Right renal cortex interstitium (tissue), 3 donors: ENCODE measurements around the gene MAP3K19. TPM values are rescaled to one million over a fixed set of nuclear protein-coding genes. Genes with fewer than 3 reads are reported as not detected.
A peak's percentile ranks its signal among the peaks of the same experiment; 100 is the strongest.

Experiments
- DNase-seq, 3 donors: peaks; one replicate each; pipeline ENCODE4 v3.0.0-alpha.2; 2013; ENCODE audit warnings: low read depth in 3 of 3, low spot score in 2 of 3
- polyA plus RNA-seq, 3 donors: library from polyadenylated mRNA; unstranded; fragments of 120-200 nt; gene quantifications; one replicate each; pipeline ENCODE4 v1.2.1, GENCODE V29; 2013; ENCODE audit not compliant: insufficient read length in 3 of 3

MAP3K19 gene
- polyA plus RNA-seq, 3 donors, result 0.36 to 0.78 (median 0.58) TPM

DNA sequence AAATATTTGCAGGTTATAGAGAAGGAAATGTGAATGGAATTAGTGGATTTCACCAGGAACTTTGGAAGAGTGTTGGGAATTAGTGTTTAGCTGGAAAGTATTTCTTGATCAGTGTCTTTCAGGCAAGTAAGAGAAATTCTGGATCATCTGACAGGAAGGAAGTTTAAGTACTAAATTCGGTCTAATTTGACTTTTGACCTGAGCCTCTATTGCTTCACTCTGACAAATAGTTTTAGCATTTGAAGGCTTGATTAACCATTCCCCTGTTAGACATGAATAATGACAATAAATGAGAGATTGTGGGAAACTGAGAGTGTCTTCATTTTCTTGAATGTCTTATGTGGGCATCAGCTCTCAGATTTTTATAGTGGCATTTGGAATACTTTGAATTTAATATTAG, 112.6 kb downstream of the MAP3K19 start:
- DNase-seq, result no peak

DNA sequence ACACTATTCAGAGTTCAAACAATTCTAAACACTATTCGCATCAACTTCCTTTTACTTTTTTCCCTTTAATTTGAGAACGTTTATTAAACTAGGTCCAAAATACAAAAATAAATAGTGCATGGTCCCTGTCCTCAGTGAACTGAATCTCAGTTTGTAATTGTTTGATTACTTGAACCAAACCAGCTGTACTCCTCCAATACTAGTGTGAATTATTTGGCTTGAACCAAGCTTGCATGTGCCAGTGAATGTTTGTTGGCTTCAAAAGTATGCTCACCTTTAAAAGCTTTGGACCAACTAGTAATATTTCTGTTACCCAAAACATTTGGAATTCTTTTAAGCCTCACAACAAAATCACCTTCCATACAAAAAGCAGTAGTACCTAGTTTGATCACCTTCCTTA, 113.1 kb downstream of the MAP3K19 start:
- no peak for DNase-seq

DNA sequence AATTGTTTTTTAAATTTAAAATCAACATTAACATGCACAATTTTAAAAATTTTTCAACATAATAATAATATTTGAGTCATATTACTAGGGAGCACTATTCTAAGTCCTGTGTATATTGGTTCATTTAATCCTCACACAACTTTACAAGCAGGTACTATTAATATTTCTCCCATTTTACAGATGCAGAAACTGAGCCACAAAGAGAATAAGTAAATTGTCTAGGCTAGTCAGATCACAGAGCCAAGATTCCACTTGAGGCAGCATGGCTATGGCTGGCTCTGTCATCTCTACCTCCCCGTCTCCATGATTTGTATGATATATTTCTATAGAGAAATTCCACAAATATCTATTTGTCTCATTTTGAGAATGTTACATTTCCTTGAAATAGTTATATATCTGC, 113.5 kb downstream of the MAP3K19 start:
- DNase-seq, result no peak

DNA sequence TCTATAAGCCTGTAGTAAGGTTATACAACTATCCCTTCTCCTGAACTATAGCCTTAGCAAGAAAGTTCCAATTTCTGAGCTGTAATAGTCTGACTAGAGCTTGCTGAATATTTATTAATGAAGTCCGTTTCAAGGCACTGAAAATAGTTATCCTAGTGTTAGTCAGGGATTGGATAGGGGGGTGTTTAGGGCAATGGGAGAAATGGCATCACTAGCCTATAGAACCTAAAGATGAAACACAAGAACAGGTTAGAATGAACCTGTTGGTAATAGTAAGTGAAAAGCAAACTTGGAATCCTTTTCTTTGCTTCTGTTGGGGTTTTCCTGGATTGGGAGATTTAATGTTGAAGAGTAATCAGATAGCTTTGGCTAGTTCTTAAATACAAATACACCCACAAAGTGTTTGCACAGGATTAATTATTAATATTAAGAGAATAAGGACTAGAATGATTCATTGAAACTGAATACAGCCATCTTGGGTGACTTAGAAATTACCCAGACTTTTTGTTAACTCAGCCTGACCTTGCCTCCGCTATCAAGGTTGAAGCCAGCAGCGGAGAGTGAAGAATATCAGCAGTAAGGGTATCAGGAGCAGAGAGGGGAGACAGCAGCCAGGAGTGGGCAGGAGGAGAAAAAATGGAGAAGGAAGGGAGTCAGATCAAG, 114.3 kb downstream of the MAP3K19 start:
- no peak for DNase-seq

DNA sequence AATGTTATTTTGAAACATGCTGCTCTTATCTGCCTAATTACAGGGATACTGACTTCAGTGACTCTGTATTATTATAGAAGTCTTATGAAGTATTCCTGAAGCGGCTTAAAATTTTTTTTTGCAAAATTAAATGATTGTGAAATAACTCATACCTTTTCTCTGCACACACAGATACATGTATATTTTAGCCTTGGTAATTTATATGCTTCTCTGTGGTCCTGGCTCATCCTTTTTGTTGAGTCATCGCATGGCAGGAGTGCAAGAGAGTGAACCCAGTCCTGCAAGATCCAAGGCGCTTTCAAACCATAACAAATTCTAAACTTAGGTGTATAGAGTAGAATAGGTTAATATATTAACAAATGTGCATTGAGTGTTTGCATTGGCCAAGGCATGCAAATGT, 120.1 kb downstream of the MAP3K19 start:
- no peak for DNase-seq

DNA sequence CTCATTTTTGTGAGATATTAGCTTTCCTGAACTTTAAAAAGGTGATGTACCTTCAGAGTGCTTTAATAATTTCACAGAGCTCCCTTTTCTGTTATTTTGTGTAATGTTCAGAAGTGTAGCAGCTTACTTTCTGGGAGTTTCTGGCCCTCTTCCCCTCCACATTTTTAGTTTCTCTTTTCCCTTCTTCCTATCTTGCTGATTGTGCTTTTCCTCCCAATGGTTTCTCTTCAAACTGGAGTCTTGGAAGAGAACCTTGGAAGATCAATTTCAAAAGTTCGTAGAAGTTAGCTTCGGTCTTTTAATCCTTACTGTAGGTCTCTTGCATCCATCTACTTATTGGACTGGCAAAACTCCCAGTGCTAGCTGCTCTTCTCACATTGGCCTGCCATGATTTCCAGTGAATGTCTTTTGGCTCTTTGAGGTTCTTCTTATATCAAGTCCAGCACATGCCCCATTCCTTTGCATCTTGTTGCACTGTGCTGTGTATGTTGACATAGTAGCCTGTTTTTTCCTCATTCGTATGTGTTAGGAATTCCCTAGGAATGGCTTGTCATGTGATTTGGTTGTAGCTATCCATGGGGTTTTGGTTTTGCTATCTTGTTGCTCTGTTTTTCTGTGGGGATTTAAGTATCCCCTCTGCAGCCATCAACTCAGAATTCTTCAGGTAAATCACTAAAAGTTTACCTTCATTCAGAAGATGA, 120.9 kb downstream of the MAP3K19 start:
- no peak for DNase-seq

DNA sequence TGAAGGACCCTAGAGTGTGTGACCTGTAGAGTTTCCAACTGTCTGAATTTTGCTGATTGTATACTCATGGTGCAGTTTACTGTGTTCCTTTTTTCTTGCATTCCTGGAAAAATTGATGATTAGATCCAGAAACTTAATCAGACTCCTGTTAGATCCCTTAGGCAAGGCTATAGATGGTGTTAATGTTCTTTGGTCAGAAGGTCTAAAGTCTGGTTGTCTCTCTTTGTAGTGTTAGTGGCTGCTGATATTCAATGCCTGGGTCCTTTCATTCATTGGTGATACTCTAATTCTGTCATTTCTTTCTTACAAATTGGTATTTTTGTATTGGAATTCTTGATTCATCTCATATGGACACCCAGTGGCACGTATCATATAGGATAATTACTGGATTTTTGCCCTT, 122.3 kb downstream of the MAP3K19 start:
- DNase-seq, result no peak

DNA sequence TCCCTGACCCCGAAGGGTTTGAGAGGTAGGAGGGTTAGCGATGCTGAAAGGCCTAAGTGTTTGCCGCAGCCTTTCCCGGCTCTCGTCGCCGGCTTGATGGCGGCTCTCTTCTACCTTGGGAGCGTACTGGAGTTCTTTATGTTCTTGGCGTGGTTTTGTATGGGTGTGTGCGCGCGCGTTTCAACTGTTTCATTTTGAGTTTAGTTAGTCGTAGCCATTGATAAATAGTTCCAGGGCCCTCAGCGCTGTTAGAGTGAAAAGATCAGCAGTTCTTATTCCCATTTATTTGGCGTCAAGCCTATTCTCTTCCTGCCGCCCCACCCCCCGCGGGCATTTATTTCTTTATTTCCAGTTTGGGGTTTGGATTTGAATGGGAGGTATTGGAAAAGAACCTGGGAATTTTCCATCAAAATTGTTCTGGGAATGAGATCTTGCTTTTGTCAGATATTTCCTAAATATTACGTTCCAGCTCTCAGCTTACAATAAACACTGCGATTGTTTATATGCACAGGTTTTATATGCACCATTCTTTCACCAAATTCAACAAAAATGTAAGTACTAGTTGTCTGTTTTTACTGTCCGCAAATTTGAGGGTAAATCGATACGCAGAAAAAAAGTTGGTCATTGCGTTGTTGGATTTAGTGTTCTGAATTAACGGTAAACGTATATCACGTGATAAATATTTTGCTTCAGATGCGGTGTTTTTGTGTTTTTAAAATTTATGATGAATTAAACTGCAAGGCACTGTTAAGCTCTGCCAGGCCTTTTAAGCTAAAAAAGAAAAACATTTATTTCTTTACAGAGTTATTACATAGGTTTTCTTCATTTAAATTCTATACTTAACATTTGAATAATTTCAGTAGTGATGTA, 127.7 kb downstream of the MAP3K19 start:
- DNase-seq, result peak in 2 of 3 donors; percentile 15 to 27

DNA sequence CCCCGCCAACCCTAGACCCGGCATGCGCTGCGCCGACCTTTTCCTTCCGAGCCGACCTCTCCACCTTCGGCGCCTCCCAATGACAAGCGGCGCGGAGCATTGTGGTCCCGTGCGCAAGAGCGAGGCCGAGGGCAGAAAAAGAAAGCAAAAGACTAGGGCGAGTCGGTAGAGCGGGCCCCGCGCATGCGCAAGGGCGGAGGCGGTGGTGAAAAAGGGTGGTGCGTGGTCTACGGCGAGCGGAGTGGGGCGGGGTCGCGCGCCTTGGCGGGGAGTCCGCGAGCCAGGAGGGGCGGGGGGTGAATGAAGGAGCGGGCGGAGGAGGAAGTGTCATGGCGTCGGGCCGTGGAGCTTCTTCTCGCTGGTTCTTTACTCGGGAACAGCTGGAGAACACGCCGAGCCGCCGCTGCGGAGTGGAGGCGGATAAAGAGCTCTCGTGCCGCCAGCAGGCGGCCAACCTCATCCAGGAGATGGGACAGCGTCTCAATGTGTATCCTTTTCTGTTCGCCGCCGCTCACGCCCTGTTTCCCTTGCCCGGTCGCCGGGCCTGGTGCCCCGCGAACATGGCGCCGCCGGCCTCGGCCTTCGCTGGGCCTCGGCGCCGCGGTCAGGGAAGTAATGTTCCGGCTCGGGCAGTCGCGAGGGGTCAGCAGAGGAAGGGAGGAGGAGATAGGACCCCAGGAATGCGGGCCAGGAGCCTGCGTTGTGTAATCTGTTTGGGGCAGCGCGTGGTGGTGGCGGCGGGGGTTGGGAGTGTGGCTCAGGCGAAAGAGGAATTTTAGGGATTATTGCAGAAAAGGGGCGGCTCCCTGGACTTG, 128.5 kb downstream of the MAP3K19 start, which contains the start of gene CCNT2:
Gene CCNT2 (plus strand): TSS at position 297 of the 815 bp plus-strand sequence. CDS start 33 bp downstream, at position 330.
- peak; percentile 94 to 96 (median 96) for DNase-seq

DNA sequence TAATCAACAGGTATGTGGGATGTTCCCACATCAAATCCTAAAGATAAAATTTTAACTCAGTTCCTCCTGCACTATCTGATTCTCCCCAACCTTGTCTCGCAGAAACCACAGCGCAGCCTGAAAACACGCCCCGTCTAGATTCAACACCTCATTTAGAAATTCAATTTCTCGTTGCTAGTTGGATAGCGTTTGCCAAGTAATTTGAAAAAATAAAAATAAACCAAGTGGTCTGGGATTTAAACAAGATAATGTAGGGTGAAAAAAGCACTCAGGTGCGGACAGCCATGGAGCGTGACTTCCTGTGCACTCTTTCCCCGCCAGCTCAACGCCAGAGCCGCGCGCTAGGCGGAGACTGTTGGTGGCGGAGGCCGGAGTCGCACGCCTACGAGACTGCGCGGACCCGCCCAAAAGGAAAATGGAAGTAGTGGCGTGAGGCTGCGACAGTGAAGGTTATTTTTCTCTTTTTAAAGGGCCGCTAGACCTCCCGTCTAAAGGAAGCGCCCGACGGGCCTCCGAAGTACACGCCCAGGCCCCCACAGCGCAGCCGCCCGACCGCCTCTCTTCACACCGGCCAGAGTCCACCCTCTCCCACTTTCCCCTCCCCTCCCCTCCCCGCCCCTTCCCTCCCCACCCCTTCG, 129.2 kb downstream of the MAP3K19 start:
- peak; percentile 76 to 85 (median 85) for DNase-seq

DNA sequence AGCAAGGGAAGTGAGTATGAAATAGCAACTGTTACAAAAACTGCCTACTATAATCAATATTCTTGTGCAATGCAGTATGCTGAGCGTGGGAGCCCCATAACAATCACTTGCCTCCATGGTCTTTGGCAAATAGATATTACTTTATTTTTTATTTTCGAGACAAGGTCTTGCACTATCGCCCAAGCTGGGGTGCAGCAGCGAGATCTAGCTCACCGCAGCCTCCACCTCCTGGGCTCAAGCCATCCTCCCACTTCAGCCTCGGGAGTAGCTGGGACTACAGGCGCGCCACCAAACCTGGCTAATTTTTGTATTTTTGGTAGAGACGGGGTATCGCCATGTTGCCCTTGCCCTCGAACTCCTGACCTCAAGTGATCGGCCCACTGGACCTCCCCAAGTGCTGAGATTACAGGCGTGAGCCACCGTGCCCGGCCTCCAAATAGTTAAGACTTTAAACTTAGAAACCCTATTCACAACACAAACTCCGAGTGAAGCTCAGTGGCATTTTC, 129.8 kb downstream of the MAP3K19 start:
- peak in 1 of 3 donors; percentile 29 for DNase-seq

Other genes with a start within 250 kb of the MAP3K19 start
- gene ACMSD, start 208.8 kb downstream of the MAP3K19 start, polyA plus RNA-seq, result 10 to 100 TPM; 43.0 to 50.2 (median 49.3) TPM
- gene CCNT2, start 128.6 kb downstream of the MAP3K19 start, polyA plus RNA-seq, result 10 to 100 TPM; 53.4 to 58.6 (median 55.0) TPM
- gene RAB3GAP1, start 4.8 kb upstream of the MAP3K19 start, polyA plus RNA-seq, result 10 to 100 TPM; 52.1 to 57.0 (median 54.3) TPM